Urothelium cell line (cell line): Measurements from ENCODE around the gene CDT1.

Experiments used
- DNase-seq: peaks from one replicate; pipeline ENCODE4 v3.0.0; 2011; ENCODE audit warnings: low spot score, mixed read lengths
- FAIRE-seq: peaks from 2 replicates; lab custom pipeline; 2011; peaks lifted over from hg19 to GRCh38; lab: Jason Lieb, UNC

CDT1 gene

DNA sequence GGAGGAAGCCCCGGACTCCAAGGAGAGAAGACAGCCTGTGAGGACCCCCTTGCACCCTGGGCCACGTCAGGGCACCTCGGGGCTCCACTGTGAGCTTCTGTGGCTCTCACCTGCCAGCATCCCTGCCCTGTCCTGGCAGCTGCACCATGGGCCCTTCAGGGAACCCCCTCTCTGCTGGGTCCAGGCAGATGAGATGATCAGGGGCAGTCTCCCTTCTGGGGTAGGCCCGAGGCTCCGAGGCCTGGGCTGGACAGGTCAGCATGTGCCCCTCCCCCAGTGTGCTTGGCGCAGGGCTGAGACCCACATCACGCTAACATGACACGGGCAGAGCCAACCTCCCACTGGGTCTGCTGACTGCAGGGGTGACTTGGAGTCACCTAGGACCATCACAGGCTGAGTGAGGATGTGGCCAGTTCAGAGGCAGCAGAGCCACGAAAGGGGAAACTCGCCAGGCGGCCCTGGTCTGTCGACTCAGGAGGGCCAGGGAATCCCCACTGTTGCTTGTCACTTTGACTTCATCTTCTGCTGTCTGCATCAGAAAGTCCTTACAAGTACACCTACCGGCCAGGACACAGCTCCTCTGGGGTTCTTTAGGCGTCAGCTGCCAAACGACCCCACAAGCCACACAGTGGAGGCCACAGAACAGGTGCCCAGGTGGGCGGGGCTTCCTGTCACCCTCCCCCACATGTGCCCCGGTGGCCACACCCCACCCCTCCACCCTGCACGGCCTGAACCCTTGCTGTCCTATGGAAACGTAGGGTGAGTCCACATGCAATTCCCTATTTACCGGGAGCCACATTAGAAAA is 50.9 kb downstream of the CDT1 start:
- no peak for FAIRE-seq

DNA sequence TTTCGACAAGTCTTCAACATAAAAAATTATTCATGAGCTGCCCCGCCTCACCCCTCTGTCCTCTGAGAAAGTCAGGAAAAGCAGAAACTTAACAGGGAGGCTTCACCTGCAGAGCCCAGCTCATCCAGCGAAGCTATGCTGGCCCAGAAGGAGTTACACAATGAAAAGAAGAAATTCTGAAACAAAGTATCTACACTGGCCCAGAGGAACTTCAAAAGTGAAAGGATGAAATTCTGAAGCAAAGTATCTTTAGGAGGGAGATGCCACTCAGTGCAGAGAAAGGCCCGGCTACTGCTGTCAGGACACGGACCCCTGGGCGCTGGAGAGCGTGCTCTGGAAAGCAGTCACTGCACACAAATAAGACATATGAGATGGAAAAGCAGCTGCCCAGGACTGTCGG is 51.6 kb downstream of the CDT1 start:
- DNase-seq (no peak), FAIRE-seq (no peak)

More for the DNA sequence above, 50.9 kb downstream of the CDT1 start:
- peak; percentile 22 for DNase-seq

DNA sequence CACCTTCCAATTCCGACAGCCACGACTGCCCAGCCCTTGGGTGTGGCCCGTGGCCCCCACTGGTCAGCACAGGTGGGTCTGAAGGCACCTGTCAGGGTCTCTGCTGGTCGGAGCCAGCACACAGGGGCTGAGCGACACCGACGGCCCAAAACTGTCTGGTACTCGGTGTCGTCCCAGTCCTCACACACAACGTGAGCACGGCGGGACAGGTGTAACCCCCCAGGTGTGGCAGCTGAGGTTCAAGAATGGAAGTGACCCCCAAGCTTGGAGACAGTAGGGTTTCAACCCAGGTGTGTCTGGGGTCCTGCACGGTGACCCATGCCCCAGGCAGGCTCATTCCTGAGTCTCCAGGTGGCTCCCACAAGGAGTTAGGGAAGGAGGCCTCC is 52.1 kb downstream of the CDT1 start:
- no peak for FAIRE-seq

DNA sequence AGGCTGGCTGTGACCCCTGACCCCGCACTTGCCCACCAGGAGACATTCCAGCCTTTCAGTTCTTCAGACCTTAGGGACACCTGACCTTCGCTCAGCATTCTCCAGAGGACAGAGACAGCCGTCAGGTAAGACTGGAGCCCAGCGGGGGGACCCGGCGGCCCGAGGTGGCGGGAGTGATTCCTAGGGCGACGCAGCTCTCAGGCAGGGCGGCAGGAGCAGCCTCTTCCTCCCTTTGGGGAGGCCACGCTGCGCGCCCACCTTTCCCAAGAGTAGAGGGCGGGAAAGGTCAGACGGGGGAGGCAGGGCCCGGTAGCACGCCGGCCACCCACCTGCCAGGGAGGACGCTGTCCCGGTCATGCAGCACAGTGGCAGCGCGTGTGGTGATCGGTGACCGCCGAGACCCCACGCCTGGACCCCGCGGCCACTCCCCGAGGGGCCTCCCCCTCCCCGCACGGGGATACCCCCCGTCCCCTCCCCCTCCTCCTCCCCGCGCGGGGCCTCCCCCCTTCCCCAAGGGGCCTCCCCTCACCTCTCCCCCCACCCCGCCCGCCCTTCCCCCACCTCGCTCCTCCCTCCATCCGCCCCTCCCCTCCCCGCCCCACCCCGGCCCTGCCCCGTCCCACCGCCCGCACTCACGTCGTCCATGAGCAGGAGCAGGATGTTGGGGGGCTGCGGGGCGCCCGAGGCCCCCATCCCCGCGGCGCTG is 52.7 kb downstream of the CDT1 start:
- FAIRE-seq (no peak), DNase-seq (no peak)

More for the DNA sequence above, 52.1 kb downstream of the CDT1 start:
- no peak for DNase-seq

DNA sequence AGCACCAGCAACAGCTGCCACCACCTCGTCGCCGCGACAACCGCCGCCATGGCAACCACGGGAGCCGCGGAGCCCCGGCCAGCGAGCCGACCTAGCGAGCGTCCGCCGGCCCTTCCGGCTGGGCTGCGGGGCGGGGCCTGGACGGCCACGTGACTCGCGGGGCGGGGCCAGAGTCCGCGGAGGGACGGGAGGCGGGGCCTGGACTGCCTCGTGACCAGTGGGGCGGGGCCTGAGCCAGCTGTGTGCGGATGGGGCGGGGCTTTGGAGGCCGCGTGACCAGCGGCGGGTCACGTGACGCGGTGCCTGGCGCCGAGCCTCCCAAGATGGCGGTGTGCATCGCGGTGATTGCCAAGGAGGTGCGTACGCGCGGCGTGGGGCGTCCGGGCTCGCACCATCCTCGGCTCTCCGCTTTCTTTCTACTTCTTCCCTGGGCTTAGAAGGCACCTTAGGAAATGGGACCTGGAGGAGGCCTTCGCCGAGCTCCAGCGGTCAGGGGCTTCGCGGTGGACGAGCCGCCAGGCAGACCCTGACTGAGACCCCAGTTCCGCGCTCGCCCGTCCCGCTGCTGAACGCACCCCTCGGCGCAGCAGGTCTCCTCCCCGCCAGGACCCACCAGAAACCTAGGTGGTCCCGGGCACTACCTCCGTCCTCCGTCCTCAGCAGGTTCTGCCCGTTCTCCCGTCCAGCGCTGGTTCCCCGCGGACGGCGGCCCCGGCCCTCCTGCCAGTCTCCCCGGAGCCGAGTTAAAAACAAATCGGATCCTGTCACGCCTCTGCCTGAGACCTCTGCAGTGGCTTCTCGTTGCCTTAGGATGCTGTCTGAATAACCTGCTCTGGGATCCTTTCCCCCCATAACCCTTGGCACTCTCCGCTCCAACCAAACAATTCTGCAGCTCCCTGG is 53.5 kb downstream of the CDT1 start, which contains the start of the genes GALNS and TRAPPC2L:
TSS of gene GALNS (minus strand) at position 120 of the 900 bp plus-strand sequence. CDS start at position 50, 70 bp downstream.
TSS of gene TRAPPC2L (plus strand) at position 300 of the 900 bp plus-strand sequence. CDS start at position 324, 24 bp downstream.
- peak; percentile 99 for FAIRE-seq
- peak; percentile 100 for DNase-seq

DNA sequence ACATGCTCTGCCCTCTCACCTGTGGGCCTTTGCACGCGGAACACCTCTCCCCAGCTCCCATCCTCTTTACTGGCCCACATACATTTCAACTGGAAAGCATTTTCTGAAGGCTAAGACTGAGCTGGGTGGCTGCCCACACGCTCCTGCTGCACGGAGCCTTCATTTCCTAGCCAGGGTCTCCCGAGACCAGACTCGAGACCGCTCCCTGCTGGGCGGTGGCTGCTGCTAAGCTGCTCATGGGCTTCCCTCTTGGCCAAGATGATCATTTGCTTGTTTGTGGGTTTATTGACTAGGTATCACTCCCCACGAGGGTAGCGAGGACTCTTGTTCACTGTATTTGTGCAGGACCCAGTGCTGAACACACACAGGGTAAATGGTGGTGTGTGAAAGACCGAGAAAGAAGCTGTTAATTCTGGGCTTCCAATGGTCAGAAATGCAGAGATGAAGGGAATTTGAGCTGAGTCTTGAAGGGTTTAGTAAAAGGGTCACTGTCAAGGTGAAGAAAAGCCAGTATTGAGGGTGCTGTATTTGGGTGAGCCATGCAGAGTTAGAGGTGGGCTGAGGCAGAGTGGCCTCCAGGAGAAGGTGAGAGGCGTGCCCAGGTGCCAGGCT is 54.2 kb downstream of the CDT1 start:
- DNase-seq, result peak; percentile 88
- no peak for FAIRE-seq
